Measurements from ENCODE around the gene TRIM34.
"Not testable (repeated sequence)": the region's sequence is repeated elsewhere in the genome, so short reads cannot be mapped to it uniquely, and the experiment has no call there.

Gene TRIM34, protein sequence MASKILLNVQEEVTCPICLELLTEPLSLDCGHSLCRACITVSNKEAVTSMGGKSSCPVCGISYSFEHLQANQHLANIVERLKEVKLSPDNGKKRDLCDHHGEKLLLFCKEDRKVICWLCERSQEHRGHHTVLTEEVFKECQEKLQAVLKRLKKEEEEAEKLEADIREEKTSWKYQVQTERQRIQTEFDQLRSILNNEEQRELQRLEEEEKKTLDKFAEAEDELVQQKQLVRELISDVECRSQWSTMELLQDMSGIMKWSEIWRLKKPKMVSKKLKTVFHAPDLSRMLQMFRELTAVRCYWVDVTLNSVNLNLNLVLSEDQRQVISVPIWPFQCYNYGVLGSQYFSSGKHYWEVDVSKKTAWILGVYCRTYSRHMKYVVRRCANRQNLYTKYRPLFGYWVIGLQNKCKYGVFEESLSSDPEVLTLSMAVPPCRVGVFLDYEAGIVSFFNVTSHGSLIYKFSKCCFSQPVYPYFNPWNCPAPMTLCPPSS

DNA sequence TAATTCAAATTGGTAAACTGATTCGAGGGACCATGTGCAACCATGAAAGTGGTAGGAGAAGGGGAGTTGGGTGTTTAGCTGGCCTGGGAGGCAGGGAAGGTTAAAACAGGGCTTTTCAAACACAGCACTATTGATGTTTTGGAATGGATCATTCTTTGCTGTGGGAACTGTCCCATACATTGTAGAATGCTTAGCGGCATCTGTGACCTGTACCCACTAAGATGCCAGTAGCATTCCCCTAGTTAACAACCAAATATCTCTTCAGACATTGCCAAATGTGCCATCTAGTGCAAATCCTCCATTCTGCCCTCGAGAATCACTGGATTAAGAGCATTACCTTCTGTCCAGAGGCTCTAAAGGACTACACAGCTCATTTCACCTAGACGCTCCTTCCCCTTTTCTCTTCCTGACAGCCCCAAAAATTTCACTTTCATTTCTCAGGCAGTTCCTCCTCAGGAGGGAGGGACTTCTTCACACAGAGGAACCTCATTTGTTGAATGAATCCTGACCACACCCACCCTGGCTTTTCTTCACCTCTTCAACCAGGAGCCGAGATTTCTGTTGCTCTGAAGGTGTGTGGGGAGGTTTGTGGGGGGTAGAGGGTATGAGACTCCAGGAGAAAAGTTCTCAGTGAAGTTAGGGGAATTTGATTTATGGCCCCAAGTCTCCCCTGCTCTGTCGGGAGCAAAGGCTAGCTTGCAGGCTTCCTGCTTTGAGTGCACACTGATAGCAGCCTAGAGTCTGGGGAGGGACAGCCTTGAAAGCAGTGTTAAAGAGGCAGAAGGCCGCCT, at the start of gene TRIM34:
Gene TRIM34, plus strand, starts transcription at position 513 of the 791 bp plus-strand sequence. CDS start 7,331 bp downstream, outside the sequence.
- DNase-seq = peak; percentile 47 to 48

DNA sequence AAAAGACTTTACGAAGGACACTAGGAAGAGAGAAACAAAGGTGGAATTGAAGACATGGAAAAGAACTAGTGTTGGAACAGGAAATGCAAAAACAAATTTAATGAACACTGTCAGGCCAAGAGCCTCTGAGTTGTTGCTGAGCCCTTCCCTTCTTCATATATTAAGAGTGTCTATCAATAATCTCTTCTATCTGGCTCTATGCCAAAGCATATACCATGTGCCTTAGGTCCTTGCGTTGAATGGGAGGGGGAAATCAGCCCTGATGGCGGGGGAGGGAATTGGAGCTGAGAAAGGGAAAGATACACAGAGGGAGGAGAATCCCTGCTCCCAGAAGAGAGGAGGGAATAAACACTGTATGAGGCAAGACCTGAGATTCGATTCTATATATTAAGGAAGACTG, 49.6 kb upstream of the TRIM34 start:
- DNase-seq = no peak

DNA sequence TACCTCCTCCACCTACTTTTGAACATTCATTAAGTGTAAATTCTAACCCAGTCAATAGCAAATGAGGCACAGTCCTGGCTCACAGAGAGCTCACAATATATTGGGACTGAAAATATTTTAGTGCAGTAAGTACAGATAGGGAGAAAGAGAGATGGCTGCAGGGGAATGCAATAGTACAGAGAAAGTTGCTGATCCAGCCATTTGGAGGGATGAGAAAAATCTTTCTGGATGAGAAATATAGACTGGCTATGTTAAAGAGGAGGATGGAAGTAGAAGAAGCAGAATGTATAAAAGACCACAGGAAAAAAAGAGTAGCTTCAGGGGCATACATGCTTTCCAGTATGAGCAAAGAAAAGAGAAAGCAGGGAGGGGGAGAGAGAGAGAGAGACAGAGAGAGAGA, 47.7 kb upstream of the TRIM34 start:
- DNase-seq = no peak

DNA sequence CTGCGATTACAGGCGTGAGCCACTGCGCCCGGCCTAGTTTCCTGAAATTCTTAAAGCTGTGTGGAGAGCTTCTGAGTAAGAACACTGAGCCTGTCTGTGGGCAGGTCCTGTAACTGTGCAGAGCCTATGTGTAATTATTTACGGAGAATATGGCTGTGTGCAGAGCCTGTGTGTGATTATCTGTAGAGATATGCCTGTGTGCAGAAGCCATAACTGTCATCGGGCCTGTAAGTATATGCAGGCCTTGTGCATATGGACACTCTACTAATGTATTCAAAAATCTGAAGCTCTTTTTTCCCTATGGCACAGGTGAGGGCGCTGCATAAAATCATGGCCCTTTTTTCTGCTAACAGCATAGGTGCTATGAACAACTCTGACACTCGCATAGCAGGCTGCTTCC, 44.2 kb upstream of the TRIM34 start, which contains the start of gene OR52B6:
Gene OR52B6, plus strand, starts transcription at position 301 of the 400 bp plus-strand sequence. Its CDS starts 0 bp downstream, at position 301.
- no peak for DNase-seq

DNA sequence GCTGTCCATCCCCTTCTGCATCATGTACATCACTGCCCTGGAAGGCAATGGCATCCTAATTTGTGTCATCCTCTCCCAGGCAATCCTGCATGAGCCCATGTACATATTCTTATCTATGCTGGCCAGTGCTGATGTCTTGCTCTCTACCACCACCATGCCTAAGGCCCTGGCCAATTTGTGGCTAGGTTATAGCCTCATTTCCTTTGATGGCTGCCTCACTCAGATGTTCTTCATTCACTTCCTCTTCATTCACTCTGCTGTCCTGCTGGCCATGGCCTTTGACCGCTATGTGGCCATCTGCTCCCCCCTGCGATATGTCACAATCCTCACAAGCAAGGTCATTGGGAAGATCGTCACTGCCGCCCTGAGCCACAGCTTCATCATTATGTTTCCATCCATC, 43.8 kb upstream of the TRIM34 start:
- DNase-seq = no peak

DNA sequence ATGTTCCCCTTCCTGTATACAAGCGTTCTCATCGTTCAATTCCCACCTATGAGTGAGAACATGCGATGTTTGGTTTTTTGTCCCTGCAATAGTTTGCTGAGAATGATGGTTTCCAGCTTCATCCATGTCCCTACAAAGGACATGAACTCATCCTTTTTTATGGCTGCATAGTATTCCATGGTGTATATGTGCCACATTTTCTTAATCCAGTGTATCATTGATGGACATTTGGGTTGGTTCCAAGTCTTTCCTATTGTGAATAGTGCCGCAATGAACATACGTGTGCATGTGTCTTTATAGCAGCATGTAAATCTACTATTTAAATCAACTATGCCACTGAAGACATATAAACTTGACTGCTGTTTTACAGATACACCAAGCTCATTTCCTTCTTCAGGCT, 40.3 kb upstream of the TRIM34 start:
- DNase-seq = not testable (repeated sequence)

DNA sequence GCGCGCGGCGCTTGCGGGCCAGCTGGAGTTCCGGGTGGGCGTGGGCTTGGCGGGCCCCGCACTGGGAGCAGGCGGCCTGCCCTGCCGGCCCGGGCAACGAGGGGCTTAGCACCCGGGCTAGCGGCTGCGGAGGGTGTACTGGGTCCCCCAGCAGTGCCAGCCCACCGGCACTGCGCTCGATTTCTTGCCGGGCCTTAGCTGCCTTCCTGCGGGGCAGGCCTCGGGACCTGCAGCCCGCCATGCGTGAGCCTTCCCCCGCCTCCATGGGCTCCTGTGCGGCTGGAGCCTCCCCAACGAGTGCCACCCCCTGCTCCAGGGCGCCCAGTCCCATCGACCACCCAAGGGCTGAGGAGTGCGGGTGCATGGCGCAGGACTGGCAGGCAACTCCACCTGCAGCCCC, 34.9 kb upstream of the TRIM34 start:
- DNase-seq = not testable (repeated sequence)

DNA sequence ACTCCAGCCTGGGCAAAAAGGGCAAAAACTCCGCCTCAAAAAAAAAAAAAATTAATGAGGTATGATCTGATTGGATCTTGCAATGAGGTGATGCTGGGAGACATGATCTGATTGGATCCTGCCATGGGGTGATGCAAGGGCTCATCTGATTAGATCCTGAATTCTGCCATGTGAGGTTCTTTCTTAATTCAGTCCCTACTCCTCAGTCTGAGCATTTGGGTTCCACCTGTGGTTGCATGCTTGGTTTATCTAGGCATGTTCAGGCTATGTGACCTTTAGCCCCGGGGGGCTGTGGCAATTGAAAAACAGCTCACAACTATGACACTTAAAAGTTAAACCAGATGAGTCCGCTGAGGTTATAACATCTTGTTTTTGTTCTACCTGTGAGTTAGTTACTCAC, 33.2 kb upstream of the TRIM34 start:
- no peak for DNase-seq

DNA sequence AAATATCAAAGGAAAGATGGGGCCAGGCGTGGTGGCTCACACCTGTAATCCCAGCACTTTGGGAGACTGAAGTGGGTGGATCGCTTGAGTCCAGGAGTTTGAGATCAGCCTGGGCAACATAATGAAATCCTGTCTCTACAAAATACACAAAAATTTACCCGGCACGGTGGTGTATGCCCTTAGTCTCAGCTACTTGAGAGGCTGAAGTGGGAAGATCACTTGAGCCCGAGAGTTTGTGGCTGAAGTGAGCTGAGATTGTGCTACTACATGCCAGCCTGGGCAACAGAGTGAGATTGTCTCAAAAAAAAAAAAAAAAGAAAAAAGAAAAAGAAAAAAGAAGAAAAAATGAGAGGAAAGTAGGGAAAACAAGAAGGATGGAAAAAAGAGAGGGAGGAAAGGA, 32.2 kb upstream of the TRIM34 start:
- no peak for DNase-seq

DNA sequence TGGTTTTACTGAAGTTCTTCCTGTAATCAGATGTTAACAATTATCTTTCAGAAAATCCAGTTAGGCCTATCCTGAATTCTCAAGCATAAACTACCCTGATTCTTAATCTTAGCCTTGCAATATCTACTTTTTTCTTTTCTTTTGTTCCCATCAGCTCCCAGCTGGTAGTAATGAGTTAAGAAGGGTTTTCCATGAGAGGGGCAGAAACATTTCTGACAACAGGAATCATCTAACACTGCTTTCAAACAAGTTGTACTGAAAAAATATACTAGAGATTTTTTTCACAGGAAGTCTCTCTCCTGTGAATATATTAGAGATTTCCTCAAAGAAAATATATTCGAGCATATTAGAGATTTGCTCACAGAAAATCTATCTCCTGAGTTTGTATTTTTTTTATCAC, 31.7 kb upstream of the TRIM34 start:
- no peak for DNase-seq

DNA sequence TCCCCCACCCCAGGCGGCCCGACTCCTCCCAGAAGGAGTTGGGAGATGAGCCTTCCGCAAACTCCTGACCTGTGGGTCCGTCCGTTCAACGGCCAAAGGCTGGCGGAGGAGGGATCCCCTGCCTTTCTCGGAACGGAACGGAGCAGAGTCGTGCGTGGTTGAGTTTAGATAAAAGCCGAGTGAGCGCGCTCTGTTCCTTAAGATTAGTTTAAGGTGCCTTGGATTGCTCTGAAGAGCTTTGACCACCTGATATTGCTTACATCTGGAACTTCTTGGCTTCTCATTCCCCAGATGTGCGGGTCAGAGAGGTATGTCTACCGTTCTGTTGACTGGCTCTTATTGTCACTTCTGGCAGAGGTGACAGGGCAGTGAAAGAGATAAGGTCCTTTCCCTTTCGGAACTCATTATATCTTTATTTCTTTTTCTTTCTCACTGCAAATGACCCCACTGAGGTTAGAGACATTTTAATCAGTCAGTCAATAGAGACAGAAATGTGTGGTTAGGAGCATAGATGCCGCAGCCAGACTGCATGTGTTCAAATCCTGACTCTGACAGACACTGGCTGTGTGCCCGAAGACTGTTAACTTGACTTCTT, 28.1 kb upstream of the TRIM34 start, which contains the start of gene TRIM6:
Gene TRIM6, plus strand, starts transcription at position 31 of the 595 bp plus-strand sequence. Its CDS starts 261 bp downstream, at position 292.
- no peak for DNase-seq

DNA sequence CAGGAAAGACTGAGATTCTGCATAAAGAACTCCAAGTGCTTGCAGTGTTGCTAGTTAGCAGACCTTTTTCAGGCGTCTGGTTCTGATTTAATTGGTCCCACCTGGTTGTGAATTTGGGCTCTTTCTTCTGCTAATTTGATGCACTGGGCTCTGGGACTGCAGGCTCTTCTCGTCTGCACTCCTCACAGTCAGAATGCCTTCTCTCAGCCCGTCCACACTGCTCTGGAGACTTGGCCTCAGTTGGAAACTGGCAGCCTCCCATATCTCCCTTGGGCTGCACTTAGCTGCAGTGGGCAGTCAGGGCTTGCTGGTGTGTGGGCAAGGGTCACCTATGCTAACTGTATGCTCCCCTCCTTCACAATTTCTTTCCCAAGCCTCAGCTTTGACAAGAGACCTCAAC, 26.8 kb upstream of the TRIM34 start:
- DNase-seq = no peak

DNA sequence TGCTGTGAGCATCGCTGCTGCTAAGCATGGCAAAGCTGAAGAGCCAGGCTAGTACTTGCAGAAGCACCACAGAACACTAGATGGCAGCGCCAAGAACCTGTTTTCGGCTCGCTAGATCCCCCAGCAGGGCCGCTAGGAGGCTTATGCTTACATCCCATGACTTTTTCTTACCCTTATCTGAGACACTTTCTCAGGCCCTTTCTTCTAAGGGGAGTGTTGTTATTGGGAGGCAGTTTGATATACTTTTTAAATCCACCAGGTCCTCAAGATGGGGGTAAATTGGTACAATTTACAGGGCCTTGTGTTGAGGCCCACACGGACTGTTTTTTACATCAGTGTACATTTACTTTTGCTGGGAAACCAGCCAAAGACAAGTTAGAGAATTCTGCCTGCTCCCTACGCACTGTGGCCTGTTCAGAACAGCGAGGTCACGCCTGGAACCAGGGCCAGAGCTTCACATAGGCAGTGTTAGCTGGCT, 24.4 kb upstream of the TRIM34 start:
- DNase-seq = peak; percentile 51 to 55

DNA sequence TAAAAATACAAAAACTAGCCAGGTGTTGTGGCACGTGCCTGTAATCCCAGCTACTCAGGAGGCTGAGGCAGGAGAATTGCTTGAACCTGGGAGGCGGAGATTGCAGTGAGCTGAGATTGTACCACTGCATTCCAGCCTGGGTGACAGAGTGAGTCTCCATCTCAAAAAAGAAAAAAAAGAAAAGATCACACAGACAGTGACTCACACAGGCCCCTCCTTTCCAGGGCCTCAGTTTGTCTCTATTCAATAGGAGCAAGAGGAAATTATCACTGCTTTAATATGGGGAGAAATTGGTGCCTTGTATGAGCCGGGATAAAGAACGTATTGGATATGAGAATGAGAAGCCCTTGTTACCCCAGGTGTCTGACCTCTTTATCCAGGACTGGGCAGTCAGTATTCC, 22.0 kb upstream of the TRIM34 start:
- DNase-seq = not testable (repeated sequence)

DNA sequence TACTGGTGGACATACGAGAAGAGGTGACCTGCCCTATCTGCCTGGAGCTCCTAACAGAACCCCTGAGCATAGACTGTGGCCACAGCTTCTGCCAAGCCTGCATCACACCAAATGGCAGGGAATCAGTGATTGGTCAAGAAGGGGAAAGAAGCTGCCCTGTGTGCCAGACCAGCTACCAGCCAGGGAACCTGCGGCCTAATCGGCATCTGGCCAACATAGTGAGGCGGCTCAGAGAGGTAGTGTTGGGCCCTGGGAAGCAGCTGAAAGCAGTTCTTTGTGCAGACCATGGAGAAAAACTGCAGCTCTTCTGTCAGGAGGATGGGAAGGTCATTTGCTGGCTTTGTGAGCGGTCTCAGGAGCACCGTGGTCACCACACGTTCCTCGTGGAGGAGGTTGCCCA, 21.5 kb upstream of the TRIM34 start:
- DNase-seq = no peak

DNA sequence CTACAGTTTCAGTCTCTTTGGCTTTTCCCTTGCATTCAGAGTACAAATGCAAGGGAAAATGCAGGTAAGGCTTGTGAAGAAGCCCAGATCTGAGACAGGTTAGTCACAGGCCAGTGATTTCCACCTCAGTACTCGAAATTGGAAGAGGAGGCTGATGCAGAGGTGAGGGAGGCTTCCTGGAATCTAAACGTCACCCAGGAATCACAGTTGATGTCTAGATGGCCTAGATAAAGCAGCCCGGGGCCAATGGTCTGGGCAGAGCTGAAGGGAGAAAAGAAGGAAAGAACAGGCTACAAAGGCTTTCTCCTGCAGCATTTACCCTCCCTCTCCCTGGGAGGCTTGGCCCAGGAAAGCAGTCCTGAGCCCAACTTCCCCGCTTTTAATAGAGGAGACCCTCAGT, 19.9 kb upstream of the TRIM34 start:
- no peak for DNase-seq

DNA sequence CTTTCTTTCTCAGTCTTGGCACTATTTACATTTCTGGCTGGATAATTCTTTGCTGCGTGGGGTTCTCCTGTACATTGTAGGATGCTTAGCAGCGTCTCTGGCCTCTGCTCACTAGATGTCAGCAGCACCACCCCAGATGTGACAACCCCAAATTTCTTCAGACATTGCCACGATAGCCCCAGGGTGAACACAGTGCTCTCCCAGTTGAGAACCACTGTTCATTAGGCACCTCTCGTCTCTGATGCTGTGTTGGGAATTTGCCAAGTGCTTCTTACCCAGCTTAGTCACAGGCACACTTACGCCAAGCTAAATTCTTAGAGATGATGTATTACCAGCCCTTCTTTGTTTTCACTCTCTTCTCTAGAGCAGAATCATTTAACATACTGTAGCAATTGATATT, 19.0 kb upstream of the TRIM34 start:
- no peak for DNase-seq

DNA sequence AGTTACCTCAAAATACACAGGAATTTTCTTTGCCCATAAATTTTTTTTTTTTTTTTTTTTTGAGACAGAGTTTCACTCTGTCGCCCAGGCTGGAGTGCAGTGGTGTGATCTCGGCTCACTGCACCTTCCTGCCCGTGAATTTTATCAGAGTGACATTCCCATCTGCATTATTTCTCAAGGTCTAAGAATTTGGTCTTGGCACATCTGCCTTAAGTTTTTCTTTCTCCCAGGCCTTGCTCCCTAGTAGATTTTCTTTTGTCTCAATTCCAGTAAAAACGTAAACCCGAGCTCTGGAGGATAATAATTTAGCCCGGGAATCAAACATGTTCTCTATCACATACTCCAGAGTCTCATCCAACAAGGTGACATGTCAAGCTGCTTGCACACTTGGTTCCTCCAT, 16.0 kb upstream of the TRIM34 start:
- no peak for DNase-seq

DNA sequence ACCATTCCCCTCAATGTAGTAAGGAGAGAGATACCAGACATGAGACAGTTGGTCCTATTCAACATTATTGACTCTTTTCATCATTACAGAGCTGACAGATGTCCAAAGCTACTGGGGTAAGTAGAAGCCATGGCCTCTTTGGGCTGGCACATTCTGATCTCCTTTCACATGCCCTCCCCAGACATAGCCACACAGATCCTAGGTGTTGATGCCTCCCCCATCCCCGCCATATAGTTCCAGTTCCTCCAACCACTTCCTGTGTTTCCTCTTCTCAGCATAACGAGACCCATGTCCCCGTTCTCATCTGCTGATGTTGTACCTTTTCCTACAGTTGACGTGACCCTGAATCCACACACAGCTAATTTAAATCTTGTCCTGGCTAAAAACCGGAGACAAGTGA, 14.4 kb upstream of the TRIM34 start:
- DNase-seq = no peak

DNA sequence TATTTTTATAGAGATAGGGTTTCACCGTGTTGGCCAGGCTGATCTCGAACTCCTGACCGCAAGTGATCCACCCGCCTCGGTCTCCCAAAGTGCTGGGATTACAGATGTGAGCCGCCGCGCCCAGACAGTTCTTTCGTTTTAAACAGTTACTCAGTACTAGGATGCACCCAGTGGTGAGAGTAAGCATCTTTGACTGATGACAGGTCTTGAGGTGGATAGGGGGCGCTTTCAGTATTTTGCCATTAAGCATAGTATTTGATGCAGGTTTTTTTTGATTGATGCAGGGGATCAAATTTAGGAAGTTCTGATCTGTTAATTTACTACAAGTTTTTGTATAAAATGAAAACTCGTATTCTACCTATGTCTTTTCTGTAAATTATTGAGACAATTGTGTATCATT, 13.2 kb upstream of the TRIM34 start:
- no peak for DNase-seq

DNA sequence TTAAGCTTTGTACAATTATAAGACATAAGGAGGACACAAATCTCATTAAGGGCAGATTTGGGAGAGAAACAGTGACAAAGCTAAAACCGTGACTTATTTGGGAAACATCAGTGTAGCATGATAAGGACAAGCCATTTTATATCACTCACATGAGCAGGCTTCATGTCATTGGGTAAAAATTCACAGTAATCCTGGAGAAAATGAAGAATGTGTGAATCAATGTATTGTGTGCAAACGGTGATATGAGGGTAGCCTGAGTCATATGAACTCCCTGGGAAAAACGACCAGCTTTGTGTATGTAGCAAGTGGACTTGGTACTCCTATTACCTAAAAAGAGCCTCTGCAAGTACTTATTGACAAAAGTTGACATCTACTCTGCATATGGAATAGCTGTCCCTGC, 6.0 kb upstream of the TRIM34 start:
- no peak for DNase-seq

DNA sequence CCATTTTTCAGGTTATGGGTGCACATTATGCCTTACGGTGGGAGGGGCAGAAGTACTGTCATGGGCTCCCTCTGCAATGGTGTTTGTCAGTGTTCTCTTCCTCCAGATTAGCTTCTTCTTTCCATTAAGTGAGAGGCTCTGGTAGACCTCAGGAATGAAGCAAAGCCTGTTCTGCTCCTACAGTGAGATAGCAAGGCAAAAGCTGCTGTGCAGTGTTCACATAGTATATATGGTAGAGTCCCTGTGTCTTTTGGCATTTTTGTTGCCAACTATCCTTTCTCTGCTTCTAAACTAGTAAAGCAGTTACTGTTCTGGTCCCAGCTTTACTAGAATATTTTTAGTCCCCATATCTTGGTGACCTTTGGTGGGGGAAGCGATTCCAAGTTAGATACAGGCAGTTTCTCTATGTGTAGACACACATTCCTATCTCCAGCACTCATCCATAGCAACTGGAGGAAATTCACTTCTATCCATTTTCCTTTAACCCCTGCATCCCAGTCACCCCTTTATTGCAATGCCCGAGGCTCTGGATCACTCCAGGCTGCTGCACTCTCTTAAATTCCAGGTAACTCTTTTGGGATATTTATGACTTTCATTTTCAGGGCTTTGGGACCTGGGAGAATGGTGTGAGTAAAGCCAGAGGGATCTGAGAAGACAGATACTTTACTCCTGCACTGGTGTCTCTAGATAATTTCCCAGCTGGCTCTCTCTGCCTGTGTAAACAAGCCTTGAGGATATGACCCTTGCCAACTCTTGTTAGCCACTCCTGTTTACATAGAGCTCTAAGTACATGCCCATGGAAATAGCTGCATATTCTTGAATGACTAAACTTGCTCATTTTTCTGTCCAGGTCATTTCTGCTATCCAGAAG, 3.9 kb upstream of the TRIM34 start:
- no peak for DNase-seq
